Astrocyte of the cerebellum (primary cell): ENCODE measurements around the gene CYSTM1.

Experiments used
- DNase-seq: peaks from one replicate; pipeline ENCODE4 v3.0.0-alpha.2; 2011; ENCODE audit warnings: low read depth
- H3K4me3 ChIP-seq: 2 replicates; pipeline ENCODE4 v1.5.1; 2011; ENCODE audit warnings: mild to moderate bottlenecking, low read depth, low read length, moderate library complexity
- in situ Hi-C: cut with HindIII; loops from 2 replicates; pipeline ENCODE4 v1.10.0; 2017; ENCODE audit warnings: low sequenced_read_pairs
- TF ChIP-seq, protein P1 (sequence below): IDR thresholded peaks from 2 replicates; pipeline ENCODE4 v1.5.1; 2012; ENCODE audit warnings: low read length, low read depth, moderate library complexity, mild to moderate bottlenecking; ENCODE audit errors: missing control alignments

CYSTM1 gene

DNA sequence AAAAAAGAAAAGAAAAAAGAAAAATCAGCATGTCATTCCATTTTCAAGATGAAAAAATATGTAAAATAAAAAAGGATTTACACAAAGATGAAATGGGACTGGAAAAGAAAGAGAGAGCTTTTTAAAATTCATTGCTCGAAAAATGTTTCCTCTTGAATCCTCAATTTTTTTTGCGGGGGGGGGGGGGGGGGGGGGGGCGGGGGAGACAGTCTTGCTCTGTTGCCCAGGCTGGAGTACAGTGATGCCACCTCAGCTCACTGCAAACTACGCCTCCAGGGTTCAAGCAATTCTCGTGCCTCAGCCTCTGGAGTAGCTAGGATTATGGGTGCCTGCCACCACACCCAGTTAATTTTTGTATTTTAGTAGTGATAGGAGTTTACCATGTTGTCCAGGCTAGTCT lies 111.4 kb downstream of the CYSTM1 start:
- no peak for DNase-seq
- in situ Hi-C loops: no loop called here
- TF ChIP-seq, protein P1, sequence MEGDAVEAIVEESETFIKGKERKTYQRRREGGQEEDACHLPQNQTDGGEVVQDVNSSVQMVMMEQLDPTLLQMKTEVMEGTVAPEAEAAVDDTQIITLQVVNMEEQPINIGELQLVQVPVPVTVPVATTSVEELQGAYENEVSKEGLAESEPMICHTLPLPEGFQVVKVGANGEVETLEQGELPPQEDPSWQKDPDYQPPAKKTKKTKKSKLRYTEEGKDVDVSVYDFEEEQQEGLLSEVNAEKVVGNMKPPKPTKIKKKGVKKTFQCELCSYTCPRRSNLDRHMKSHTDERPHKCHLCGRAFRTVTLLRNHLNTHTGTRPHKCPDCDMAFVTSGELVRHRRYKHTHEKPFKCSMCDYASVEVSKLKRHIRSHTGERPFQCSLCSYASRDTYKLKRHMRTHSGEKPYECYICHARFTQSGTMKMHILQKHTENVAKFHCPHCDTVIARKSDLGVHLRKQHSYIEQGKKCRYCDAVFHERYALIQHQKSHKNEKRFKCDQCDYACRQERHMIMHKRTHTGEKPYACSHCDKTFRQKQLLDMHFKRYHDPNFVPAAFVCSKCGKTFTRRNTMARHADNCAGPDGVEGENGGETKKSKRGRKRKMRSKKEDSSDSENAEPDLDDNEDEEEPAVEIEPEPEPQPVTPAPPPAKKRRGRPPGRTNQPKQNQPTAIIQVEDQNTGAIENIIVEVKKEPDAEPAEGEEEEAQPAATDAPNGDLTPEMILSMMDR: no peak

DNA sequence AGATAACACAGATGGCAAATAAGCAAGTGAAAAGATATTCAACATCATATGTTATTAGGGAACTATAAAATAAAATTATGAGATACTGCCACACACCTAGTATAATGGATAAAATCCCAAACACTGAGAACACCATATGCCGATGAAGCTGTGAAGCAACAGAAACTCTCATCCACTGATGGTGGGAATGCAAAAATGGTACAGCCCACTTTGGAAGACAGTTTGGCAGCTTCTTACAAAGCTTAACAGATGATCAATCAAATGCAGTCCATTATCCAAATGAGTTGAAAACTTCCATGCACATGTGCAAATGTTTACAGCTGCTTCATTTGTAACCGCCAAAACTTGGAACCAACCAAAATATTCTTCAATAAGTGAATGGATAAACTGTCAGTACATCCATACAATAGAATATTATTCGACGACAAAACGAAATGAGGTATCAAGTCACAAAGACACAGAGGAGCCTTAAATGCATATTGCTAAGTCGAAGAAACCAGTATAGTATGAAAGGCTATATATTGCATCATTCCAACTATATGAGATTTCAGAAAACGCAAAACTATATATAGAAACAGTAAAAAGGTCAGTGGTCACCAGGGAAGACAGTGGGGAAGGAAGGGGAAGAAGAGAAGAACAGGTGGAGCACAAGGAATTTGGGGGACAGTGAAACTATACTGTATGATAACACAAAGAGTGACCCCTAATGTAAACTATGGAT lies 113.0 kb downstream of the CYSTM1 start:
- in situ Hi-C loops: no loop called here
- TF ChIP-seq, protein P1: no peak
- DNase-seq: no peak
- H3K4me3 ChIP-seq: no peak overlapping the region

More for the DNA sequence above, 111.4 kb downstream of the CYSTM1 start:
- no peak overlapping the region for H3K4me3 ChIP-seq

DNA sequence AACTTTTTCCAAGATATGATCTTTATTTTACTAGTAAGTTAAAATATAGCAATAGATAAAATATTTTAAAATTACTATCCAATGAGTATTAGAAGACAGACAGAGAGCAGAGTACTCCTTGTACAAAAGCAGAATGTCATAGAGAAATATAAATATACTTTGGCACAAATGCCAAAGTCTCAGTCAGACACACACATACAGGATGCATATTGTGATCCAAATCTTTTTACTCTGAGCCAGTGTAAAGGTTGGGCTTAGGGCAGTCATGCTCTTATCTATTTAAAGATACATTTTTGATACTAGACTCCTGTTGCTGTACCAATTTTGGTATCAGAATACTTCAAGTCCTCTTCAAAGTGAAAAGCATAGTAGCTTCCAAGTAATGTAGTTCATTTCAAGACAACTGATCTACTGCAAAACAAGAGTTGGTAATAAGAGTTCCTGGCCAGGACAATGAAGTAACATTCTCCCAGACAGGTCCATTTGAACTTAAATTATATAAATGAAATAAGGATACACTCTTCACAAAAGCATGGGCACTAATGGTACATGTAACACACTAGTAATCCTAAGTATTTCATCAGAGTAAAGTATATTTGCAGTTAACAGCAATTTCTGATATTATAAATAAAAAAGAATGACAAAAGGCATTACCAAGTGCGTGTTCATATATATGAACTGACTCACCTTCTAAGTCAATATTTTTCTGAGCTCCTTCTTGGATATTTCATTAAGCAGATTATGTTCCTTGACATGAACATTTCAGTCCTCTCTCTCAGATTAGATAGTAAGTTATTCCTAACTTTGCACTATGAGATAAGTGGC lies 117.4 kb downstream of the CYSTM1 start:
- no peak for DNase-seq
- TF ChIP-seq, protein P1: no peak
- H3K4me3 ChIP-seq: no peak overlapping the region
- in situ Hi-C loops: no loop called here
